GM12864 (cell line): ENCODE data around the gene GTPBP8.
A peak's percentile ranks its signal among the peaks of the same experiment; 100 is the strongest.

ENCODE experiments used
- DNase-seq: peaks from one replicate; pipeline ENCODE4 v3.0.0-alpha.2; 2011; ENCODE audit warnings: low read depth
- H3K4me3 ChIP-seq: 2 replicates; pipeline ENCODE4 v1.5.1; 2011; ENCODE audit warnings: mild to moderate bottlenecking, low read depth, low read length, control low read depth
- TF ChIP-seq, protein P1 (sequence below): IDR thresholded peaks from 2 replicates; pipeline ENCODE4 v1.5.1; 2011; ENCODE audit warnings: low read depth, mild to moderate bottlenecking, moderate library complexity, low read length, control low read depth, inconsistent platforms; ENCODE audit errors: missing control alignments

The GTPBP8 gene

GRCh38 chr3:112990672-112991602, at the start of gene GTPBP8:
GTPBP8 (plus strand) TSS chr3:112990984; CDS start chr3:112991000, 16 bp downstream.
- TF ChIP-seq, protein P1, sequence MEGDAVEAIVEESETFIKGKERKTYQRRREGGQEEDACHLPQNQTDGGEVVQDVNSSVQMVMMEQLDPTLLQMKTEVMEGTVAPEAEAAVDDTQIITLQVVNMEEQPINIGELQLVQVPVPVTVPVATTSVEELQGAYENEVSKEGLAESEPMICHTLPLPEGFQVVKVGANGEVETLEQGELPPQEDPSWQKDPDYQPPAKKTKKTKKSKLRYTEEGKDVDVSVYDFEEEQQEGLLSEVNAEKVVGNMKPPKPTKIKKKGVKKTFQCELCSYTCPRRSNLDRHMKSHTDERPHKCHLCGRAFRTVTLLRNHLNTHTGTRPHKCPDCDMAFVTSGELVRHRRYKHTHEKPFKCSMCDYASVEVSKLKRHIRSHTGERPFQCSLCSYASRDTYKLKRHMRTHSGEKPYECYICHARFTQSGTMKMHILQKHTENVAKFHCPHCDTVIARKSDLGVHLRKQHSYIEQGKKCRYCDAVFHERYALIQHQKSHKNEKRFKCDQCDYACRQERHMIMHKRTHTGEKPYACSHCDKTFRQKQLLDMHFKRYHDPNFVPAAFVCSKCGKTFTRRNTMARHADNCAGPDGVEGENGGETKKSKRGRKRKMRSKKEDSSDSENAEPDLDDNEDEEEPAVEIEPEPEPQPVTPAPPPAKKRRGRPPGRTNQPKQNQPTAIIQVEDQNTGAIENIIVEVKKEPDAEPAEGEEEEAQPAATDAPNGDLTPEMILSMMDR = no peak
- peak; percentile 79 for DNase-seq
- H3K4me3 ChIP-seq = peak within 1 kb of the TSS; percentile 74

DNA sequence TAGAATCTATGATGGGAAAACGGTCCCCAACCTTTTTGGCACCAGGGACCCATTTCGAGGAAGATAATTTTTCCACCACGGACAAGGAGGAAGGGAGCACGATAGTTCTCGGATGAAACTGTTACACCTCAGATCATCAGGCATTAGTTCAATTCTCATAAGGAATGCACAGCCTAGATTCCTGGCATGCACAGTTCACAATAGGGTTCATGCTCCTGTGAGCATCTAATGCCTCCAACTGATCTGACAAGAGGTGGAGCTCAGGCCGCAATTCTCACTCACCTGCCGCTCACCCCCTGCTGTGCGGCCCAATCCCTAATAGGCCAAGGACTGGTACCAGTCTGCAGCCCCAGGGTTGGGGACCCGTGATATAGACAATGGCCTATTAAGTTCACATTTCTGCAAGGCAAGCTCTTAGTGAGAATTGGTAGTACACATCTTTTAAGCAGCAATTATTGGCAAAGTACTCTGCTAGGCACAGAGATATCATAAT, 42.4 kb upstream of the GTPBP8 start:
- no peak overlapping the region for H3K4me3 ChIP-seq
- TF ChIP-seq, protein P1 = no peak
- no peak for DNase-seq

- H3K4me3 ChIP-seq = no peak overlapping the region
- no peak for DNase-seq
- TF ChIP-seq, protein P1 = no peak
Measured at GRCh38 chr3:112956351-112956750, 34.4 kb upstream of the GTPBP8 start.

GRCh38 chr3:112958811-112959560, 31.8 kb upstream of the GTPBP8 start:
- H3K4me3 ChIP-seq = no peak overlapping the region
- DNase-seq = peak; percentile 26
- TF ChIP-seq, protein P1 = no peak

DNA sequence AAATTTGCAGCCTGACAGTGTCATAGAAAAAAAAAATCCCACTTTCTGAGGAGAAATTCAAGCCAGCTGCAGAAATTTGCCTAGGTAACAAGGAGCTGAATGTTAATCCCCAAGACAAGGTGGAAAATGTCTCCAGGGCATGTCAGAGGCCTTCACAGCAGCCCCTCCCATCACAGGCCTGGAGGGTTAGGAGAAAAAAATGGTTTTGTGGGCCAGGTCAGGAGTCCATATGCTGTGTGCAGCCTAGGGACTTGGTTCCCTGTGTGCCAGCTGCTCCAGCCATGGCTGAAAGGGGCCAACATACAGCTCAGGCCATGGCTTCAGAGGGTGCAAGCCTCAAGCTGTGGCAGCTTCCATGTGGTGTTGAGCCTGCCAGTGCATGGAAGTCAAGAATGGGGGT, 27.1 kb upstream of the GTPBP8 start:
- no peak for DNase-seq
- TF ChIP-seq, protein P1 = no peak
- H3K4me3 ChIP-seq = no peak overlapping the region

- H3K4me3 ChIP-seq = no peak overlapping the region
- no peak for DNase-seq
- TF ChIP-seq, protein P1 = no peak
Measured at GRCh38 chr3:112965656-112966055, 25.1 kb upstream of the GTPBP8 start.
